ENCODE measurements around the gene CILP2.

The CILP2 gene

DNA sequence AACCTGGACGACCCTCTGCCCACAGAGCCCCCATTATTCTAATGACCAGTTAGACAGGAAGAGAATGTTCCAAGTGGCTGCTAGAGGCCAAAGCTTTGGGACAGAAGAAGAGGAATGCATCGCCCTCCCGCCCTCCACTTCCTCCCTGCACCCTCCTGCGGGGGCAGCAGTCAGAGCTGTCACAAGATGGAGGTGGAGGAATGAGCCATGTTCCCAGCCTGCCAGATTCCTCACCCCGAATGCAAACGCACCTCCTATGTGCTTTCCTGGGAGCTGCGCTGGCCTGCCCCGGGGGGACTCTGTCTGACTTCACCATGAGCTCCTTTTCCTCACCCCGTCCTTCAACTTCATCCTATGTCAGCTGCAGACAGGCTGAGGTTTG, 7.7 kb upstream of the CILP2 start:
- DNase-seq (ENCODE audit: low read depth): no peak

GRCh38 chr19:19530889-19531288, 7.2 kb upstream of the CILP2 start:
- DNase-seq (ENCODE audit: low read depth): no peak

DNA sequence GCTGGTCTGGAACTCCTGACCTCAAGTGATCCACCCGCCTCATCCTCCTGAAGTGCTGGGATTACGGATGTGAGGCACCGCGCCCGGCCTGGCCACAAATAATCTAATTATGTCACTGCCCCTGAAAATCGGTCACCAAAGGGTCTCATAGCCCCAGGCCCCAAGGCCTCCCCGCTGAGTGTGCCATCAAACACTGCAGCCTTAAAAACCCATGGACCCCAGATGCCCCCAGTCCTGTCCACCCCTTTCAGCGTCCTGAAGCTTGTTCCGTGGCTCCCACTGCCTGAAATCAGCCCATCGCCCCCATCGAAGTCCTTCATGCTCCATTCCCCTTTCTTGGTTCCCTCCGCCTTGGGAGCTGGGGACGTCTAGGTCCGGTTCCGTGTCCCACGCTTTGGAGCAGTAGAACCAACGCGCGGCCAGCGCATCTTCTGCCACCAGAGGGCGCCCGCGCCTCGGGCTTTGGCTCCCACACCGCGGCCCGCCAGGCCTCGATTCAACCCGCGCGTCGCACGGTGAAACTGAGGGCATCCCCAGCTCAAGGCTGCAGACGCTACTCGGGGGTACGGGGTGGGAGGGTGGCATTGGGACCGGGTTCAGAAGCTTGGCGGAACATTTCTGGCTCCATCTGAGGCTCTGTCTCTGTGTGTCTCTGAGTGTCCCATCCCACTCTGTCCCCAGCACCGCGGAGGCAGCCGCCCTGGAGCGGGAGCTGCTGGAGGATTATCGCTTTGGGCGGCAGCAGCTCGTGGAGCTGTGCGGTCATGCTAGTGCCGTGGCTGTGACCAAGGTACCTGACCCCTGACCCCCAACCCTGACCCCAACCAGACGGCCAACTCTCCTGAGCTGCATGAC, 5.9 kb upstream of the CILP2 start:
- DNase-seq (ENCODE audit: low read depth): peak; percentile 81

GRCh38 chr19:19532806-19533701, 5.0 kb upstream of the CILP2 start:
- DNase-seq (ENCODE audit: low read depth): no peak

DNA sequence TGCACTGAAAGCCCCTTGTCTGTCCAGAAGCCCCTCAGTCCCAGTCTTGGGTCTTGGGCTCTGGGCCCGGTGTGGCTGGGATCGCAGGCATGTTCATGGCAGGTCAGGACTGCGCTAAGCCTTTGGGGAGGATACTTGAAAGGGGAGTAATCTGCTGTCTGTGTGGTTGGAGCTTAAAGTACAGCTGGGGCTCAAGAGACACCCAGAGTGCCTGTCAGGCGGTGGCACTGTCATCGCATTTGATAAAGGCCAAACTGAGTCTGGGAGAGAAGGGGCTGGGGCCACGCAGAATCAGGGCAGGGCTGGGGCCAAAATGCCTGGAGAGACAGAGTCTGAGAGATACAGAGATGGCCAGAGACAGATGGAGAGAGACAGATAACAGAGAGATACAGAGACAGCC, 4.2 kb upstream of the CILP2 start:
- no peak for DNase-seq (ENCODE audit: low read depth)

- DNase-seq (ENCODE audit: low read depth): no peak
Measured at GRCh38 chr19:19534556-19535265, 3.4 kb upstream of the CILP2 start.

GRCh38 chr19:19535311-19536191, 2.5 kb upstream of the CILP2 start:
- DNase-seq (ENCODE audit: low read depth): no peak

- DNase-seq (ENCODE audit: low read depth): no peak
Measured at GRCh38 chr19:19537075-19538048, 703 bp upstream of the CILP2 start.

DNA sequence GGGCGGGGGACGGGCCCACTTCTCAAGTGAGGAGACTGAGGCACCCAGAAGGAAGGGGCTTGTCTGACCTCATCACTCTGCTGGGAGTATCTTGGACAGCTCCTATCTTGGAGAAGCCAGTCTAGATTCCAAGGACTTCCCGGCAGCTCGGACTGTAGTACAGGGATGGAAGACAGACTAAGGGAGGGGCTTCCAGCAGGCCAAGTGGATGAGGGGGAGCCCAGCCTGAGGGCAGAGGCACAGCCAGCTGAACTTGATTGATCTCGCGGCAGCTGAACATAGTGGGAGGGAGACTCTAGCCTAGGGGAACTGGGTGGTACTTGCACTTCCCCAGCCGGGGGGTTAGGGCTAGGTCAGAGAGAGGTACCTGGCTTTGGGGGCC, 711 bp downstream of the CILP2 start:
- no peak for DNase-seq (ENCODE audit: low read depth)

- DNase-seq (ENCODE audit: low read depth): no peak
Measured at GRCh38 chr19:19539698-19540063, 1.6 kb downstream of the CILP2 start.

DNA sequence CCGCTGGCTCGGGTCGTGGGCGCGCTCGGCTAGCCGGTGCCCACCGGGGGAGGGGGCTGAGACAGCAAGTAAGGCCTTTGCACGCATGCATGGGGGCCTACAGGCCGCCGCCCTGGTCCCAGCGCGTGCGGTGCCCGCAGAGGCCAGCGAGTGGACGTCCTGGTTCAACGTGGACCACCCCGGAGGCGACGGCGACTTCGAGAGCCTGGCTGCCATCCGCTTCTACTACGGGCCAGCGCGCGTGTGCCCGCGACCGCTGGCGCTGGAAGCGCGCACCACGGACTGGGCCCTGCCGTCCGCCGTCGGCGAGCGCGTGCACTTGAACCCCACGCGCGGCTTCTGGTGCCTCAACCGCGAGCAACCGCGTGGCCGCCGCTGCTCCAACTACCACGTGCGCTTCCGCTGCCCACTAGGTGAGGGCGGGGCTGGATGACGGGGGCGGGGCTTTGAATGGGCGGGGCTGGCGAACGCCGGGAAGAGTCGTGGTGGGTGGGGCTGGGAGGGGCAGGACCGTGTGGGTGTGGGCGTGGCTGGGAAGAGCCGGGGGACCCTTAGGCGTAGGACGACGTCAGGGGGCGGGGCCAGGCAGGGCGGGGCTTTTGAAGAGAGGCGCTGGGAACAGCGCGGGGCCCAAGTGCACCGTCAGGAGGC, 2.1 kb downstream of the CILP2 start:
- peak; percentile 37 for DNase-seq (ENCODE audit: low read depth)

DNA sequence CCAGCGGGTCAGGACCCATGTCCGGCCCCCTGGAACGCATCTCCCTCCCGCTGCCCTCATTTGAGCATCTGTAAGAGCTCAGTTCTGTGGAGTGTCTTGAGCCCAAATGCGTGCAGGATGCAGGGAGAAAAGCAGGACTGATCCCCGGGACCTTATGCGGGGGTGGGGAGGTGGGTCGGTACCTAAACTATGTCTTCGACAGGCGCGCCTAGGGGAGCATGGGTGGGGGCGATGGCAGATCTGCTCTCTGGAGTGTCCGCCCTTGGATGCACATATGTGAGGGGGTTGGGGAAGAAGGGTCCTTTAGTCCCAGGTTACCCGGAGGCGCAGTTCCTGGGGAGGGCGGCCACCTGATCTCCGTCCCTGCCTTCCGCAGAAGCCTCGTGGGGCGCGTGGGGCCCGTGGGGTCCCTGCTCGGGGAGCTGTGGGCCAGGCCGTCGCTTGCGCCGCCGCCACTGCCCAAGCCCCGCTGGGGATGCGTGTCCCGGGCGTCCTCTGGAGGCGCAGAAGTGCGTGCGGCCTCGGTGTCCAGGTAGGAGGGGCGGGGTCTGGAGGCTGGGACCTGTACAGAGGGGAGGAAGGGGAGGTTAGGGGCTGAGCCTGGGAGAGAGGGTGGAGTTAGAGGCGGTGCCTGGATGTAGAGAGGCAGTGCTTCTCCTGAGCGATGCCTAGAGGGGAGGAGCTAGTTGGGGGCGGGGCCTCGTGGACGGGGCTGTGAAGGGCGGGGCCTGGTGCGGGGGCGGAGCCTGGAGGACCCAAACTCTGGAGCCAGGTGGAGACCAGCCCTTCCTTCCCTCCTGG, 2.9 kb downstream of the CILP2 start:
- peak; percentile 55 for DNase-seq (ENCODE audit: low read depth)

DNA sequence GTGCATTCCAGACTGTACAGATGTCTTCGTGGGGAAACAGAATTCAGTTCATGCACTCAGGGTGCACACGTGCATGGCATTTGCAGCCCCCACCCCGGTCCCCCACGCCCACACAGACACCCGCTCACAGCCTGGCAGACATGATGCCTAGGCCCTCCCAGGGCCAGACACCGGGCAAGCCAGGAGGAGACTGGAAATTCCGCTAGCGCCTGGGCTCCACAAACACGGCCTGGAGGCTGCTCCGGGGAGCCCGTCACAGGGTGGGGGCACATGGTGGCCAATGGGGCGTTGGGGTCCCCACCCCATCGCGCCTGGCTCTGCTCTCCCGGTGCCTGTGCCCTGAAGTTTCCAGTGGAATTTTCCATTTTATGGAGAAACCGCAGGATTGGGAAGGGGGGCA, 3.6 kb downstream of the CILP2 start:
- DNase-seq (ENCODE audit: low read depth): no peak

GRCh38 chr19:19542507-19542906, 4.4 kb downstream of the CILP2 start:
- no peak for DNase-seq (ENCODE audit: low read depth)

DNA sequence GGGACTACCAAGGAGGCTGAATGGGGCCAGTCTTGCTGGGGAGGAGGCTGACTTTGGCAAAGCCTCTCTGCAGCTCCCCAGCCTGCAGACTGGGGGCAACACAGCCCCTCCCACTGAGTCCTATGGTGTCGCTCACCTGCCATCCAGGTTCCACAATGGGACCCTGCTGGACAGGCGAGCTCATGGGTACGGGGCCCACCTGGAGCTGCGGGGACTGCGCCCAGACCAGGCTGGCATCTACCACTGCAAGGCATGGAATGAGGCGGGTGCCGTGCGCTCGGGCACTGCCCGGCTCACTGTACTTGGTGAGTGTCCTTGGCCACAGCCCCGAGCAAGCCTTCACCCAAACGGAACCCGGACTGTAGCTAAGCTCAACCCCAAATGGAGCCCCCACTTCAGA, 5.0 kb downstream of the CILP2 start:
- no peak for DNase-seq (ENCODE audit: low read depth)

DNA sequence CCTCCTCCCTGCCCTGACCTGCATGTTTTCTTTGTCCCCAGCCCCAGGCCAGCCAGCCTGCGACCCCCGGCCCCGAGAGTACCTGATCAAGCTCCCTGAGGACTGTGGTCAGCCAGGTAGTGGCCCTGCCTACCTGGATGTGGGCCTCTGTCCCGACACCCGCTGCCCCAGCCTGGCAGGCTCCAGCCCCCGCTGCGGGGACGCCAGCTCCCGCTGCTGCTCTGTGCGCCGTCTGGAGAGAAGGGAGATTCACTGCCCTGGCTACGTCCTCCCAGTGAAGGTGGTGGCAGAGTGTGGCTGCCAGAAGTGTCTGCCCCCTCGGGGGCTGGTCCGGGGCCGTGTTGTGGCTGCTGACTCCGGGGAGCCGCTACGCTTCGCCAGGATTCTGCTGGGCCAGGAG, 5.6 kb downstream of the CILP2 start:
- DNase-seq (ENCODE audit: low read depth): no peak

DNA sequence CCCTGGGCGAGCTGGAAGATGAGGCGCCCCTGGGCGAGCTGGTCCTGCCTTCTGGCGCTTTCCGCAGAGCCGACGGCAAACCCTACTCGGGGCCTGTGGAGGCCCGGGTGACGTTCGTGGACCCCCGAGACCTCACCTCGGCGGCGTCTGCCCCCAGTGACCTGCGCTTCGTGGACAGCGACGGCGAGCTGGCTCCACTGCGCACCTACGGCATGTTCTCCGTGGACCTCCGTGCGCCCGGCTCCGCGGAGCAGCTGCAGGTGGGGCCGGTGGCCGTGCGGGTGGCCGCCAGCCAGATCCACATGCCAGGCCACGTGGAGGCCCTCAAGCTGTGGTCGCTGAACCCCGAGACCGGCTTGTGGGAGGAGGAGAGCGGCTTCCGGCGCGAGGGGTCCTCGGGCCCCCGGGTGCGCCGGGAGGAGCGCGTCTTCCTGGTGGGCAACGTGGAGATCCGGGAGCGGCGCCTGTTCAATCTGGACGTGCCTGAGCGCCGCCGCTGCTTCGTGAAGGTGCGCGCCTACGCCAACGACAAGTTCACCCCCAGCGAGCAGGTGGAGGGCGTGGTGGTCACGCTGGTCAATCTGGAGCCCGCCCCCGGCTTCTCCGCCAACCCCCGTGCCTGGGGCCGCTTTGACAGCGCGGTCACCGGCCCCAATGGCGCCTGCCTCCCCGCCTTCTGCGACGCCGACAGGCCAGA, 6.3 kb downstream of the CILP2 start:
- no peak for DNase-seq (ENCODE audit: low read depth)

GRCh38 chr19:19544954-19545591, 7.0 kb downstream of the CILP2 start:
- DNase-seq (ENCODE audit: low read depth): no peak

Data from activated T-helper 1 cell treated with Interleukin-2 at 50 U/mL for 16 hours (primary cell).